Pancreas (tissue), 10 donors: ENCODE results near the gene TRIP4. TPM values are rescaled to one million over a fixed set of nuclear protein-coding genes. Genes with fewer than 3 reads are reported as not detected.
"Not testable (repeated sequence)": the region's sequence is repeated elsewhere in the genome, so short reads cannot be mapped to it uniquely, and the experiment has no call there.

Source experiments
- ATAC-seq, 4 donors: fragments of 200-7000 bp; cut with Tn5 transposase; one replicate each; pipeline versions ENCODE4 v1.8.0 to v1.9.1; 2020; ENCODE audit warnings: mild to moderate bottlenecking in 4 of 4, moderate library complexity in 4 of 4
- DNase-seq, 6 donors: peaks; one replicate each; pipeline ENCODE4 v3.0.0-alpha.2; 2020
- FAIRE-seq: peaks from 2 replicates; lab custom pipeline; 2012; peaks lifted over from hg19 to GRCh38; lab: Jason Lieb, UNC
- H3K27ac ChIP-seq, 4 donors: fragments of 200-600 bp; sonication (generic); 1 replicate in 3 of 4; 2 replicates in 1 of 4; pipeline versions ENCODE4 v1.5.0 to v1.8.0; 2020
- H3K27me3 ChIP-seq, 4 donors: fragments of 200-600 bp; one replicate each; pipeline ENCODE4 v1.8.0; 2021
- H3K36me3 ChIP-seq, 3 donors: fragments of 200-600 bp; sonication (generic) in 1 of 3; one replicate each; pipeline versions ENCODE4 v1.5.0 to v1.8.0; 2020 to 2021
- H3K4me1 ChIP-seq, 3 donors: fragments of 200-600 bp; one replicate each; pipeline ENCODE4 v1.8.0; 2021
- H3K4me3 ChIP-seq, 4 donors: fragments of 200-600 bp; sonication (generic) in 2 of 4; one replicate each; pipeline versions ENCODE4 v1.5.0 to v1.8.0; 2020 to 2021
- H3K9me3 ChIP-seq, 4 donors: fragments of 200-600 bp; one replicate each; pipeline ENCODE4 v1.8.0; 2021
- CTCF ChIP-seq, 4 donors: fragments of 200-600 bp; sonication (generic) in 3 of 4; IDR thresholded peaks; one replicate each; pipeline versions ENCODE4 v1.5.0 to v1.8.0; 2021; ENCODE audit warnings: antibody characterized with exemption in 4 of 4
- WGBS, 2 donors: extraction: QIAGEN DNeasy Blood & Tissue Kit; methylation state at CpG; one replicate each; pipeline ENCODE4 v1.1.7; 2013; 5-methylcytosine and 5-hydroxymethylcytosine counted together
- intact Hi-C, 3 donors: fragments of 100-400 bp; cut with DNase I; formaldehyde crosslinking; loops; one replicate each; pipeline versions ENCODE4 v1.11.1 to v1.14.2; 2022
- polyA plus RNA-seq, 2 donors: library from polyadenylated mRNA; stranded (reverse); fragments of 200-250 nt; gene quantifications; one replicate each; pipeline ENCODE4 v1.2.3, GENCODE V29; 2013
- total RNA-seq, 6 donors: library from RNA; stranded (reverse); fragmentation: NEBNext Ultra II Directional in 4 of 6; extraction: Animal tissue kit (Norgen Biotek cat#: 25700) in 4 of 6; gene quantifications; one replicate each; pipeline versions ENCODE4 v1.2.1 to v1.2.4, GENCODE V29; 2021 to 2023
- donor health status: healthy with polysubstance abuse.
- donor health status: DM: no; HTN: no; CAD: no; lungs with moderate emphysema.
- donor health status: DM: no; HTN: no; CAD: no.
- donor health status: control.
- donor health status: control.
- donor health status: Bipolar disorder and iron deficiency.
- donor health status: DM: yes; HTN: yes; CAD: no.
- donor health status: DM: no; HTN: no; CAD: no.
- donor health status: DM: no; HTN: no; CAD: no.
- donor health status: DM: yes; HTN: yes; CAD: no.

TRIP4 gene
- total and polyA plus RNA-seq, 8 donors, result 9.1 to 17.5 (median 11.6) TPM

GRCh38 chr15:64361259-64361658 lies 26.4 kb upstream of the TRIP4 start:
- FAIRE-seq, result no peak
- Histone ChIP-seq H3K27me3 (no peaks in the 10 kb centered on the region), H3K4me3 (no peak overlapping the region), H3K36me3 (no peaks in the 10 kb centered on the region), H3K27ac (no peak overlapping the region), H3K4me1 (no peaks in the 10 kb centered on the region), H3K9me3 (no peaks in the 10 kb centered on the region)
- intact Hi-C loops, result no loop called here
- no peak for ATAC-seq
- TF ChIP-seq CTCF (IDR thresholded peaks at IDR 0.05), result no peak
- whole genome bisulfite sequencing, 2 donors, result 94 to 98% methylated on average over 4 of the region's 4 CpGs
- DNase-seq, result no peak

- ATAC-seq (no peak), DNase-seq (no peak), FAIRE-seq (no peak)
- Histone ChIP-seq H3K4me1 (no peaks in the 10 kb centered on the region), H3K4me3 (no peak overlapping the region), H3K27me3 (no peaks in the 10 kb centered on the region), H3K27ac (no peak overlapping the region), H3K9me3 (no peaks in the 10 kb centered on the region), H3K36me3 (no peaks in the 10 kb centered on the region)
- no peak for TF ChIP-seq CTCF (IDR thresholded peaks at IDR 0.05)
- intact Hi-C loops, result no loop called here
- WGBS, 2 donors, result 79 to 83% methylated on average over 2 of the region's 2 CpGs
Observed at GRCh38 chr15:64369078-64369607, 18.5 kb upstream of the TRIP4 start.

- H3K9me3 ChIP-seq, DNase-seq, H3K36me3 ChIP-seq, H3K4me3 ChIP-seq, intact Hi-C loops, ATAC-seq, H3K27ac ChIP-seq, FAIRE-seq, H3K27me3 ChIP-seq, H3K4me1 ChIP-seq: not testable (repeated sequence)
- WGBS, 2 donors, result 95 to 97% methylated on average over 8 of the region's 8 CpGs
Observed at GRCh38 chr15:64371383-64371782, 16.3 kb upstream of the TRIP4 start.

- Histone ChIP-seq H3K4me3 (no peak overlapping the region), H3K4me1 (no peaks in the 10 kb centered on the region), H3K27me3 (no peaks in the 10 kb centered on the region), H3K36me3 (no peaks in the 10 kb centered on the region), H3K9me3 (no peaks in the 10 kb centered on the region), H3K27ac (no peak overlapping the region)
- no peak for FAIRE-seq
- no peak for ATAC-seq
- no peak for TF ChIP-seq CTCF (IDR thresholded peaks at IDR 0.05)
- intact Hi-C loops, result no loop called here
- DNase-seq, result no peak
- 95% methylated on average over 8 of the region's 8 CpGs for WGBS, 2 donors
Observed at GRCh38 chr15:64373360-64373759, 14.3 kb upstream of the TRIP4 start.

GRCh38 chr15:64379216-64379960 lies 8.2 kb upstream of the TRIP4 start:
- no peaks in the 10 kb centered on the region for H3K9me3 ChIP-seq
- DNase-seq (no peak), FAIRE-seq (no peak), ATAC-seq (no peak)
- H3K36me3 ChIP-seq, result no peaks in the 10 kb centered on the region
- WGBS, 2 donors, result 69 to 74% methylated on average over 9 of the region's 9 CpGs
- H3K27ac ChIP-seq, result no peak overlapping the region
- peaks cover 0 to 6% (median 0%) of the 10 kb centered on the region in 3 donors for H3K4me1 ChIP-seq
- H3K27me3 ChIP-seq, result no peaks in the 10 kb centered on the region
- intact Hi-C loops, result no loop called here
- no peak for TF ChIP-seq CTCF (IDR thresholded peaks at IDR 0.05)
- no peak overlapping the region for H3K4me3 ChIP-seq

- H3K27ac ChIP-seq, H3K4me1 ChIP-seq, H3K27me3 ChIP-seq, H3K36me3 ChIP-seq, intact Hi-C loops, ATAC-seq, FAIRE-seq, DNase-seq, H3K9me3 ChIP-seq: not testable (repeated sequence)
- H3K4me3 ChIP-seq, result peak overlapping the region in 1 of 4 donors; percentile 52
- WGBS, 2 donors, result 55 to 57% methylated on average over 11 of the region's 11 CpGs
Observed at GRCh38 chr15:64380130-64380870, 7.3 kb upstream of the TRIP4 start.
